Measurements from ENCODE around the gene ZNF429. TPM values are rescaled to one million over a fixed set of nuclear protein-coding genes. Genes with fewer than 3 reads are reported as not detected.
"Not testable (repeated sequence)": the region's sequence is repeated elsewhere in the genome, so short reads cannot be mapped to it uniquely, and the experiment has no call there.

Gene ZNF429
- total and polyA plus RNA-seq, 8 donors: 2.7 to 28.6 (median 6.6) TPM

DNA sequence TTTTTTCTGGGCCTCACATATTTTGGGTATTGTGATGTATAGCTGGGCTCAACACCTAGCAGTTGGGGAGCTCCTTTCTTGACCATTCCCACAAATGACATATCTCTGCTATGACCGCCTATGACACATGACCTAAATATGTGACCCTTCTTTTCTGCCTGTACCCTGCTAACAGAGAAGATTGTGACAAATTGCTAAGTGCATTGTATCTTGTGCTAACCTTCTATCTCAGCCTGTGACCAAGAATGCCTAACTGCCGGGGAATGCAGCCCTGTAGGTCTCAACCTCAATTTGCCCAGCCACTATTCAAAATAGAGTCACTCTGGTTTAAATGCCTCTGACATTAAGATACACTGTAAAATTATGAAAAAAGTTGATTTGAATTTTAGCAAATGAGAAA lies 6.8 kb upstream of the ZNF429 start:
- no peak for DNase-seq
- TF ChIP-seq POLR2A (IDR thresholded peaks at IDR 0.05) (no peak), POLR2AphosphoS5 (IDR thresholded peaks at IDR 0.05) (no peak), EP300 (IDR thresholded peaks at IDR 0.05) (no peak)
- TF ChIP-seq, protein P1, sequence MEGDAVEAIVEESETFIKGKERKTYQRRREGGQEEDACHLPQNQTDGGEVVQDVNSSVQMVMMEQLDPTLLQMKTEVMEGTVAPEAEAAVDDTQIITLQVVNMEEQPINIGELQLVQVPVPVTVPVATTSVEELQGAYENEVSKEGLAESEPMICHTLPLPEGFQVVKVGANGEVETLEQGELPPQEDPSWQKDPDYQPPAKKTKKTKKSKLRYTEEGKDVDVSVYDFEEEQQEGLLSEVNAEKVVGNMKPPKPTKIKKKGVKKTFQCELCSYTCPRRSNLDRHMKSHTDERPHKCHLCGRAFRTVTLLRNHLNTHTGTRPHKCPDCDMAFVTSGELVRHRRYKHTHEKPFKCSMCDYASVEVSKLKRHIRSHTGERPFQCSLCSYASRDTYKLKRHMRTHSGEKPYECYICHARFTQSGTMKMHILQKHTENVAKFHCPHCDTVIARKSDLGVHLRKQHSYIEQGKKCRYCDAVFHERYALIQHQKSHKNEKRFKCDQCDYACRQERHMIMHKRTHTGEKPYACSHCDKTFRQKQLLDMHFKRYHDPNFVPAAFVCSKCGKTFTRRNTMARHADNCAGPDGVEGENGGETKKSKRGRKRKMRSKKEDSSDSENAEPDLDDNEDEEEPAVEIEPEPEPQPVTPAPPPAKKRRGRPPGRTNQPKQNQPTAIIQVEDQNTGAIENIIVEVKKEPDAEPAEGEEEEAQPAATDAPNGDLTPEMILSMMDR (IDR thresholded peaks at IDR 0.05): no peak
- Histone ChIP-seq H3K27me3 (no peaks in the 10 kb centered on the region), H3K27ac (no peak overlapping the region), H3K36me3 (no peaks in the 10 kb centered on the region), H3K4me3 (no peak overlapping the region), H3K9me3 (peaks cover 0 to 6% (median 0%) of the 10 kb centered on the region in 4 donors), H3K4me1 (no peaks in the 10 kb centered on the region)
- intact Hi-C loops (cut with DNase I; ENCODE audit: low total_unique reads): no loop called here
- WGBS, 5 donors: 72 to 95% (median 94%) methylated on average over 2 of the region's 2 CpGs

DNA sequence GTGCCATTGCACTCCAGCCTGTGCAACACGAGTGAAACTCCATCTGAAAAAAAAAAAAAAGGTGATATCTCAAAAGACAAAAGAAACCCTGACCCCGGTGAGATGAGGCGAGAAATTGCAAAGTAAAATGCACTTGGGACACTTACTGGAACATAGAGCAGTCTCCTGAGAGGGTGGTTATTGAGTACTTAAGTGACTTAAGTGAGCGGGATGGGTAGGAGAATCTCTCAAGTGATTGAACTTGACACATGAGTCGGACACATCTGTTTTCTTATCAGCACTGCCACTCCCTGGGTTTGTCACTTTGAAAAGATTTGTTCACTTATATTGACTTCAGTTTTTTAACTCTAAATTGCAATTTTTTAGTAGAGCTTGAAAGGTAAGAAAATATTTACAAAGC lies 2.8 kb downstream of the ZNF429 start:
- Histone ChIP-seq H3K27ac (no peak overlapping the region), H3K9me3 (peaks cover 0 to 44% (median 3%) of the 10 kb centered on the region in 4 donors), H3K36me3 (peaks cover 0 to 17% (median 10%) of the 10 kb centered on the region in 4 donors), H3K4me3 (no peak overlapping the region), H3K27me3 (no peaks in the 10 kb centered on the region), H3K4me1 (peaks cover 4 to 39% (median 15%) of the 10 kb centered on the region in 4 donors)
- intact Hi-C loops (cut with DNase I; ENCODE audit: low total_unique reads): no loop called here
- TF ChIP-seq POLR2AphosphoS5 (IDR thresholded peaks at IDR 0.05): no peak
- TF ChIP-seq EP300 (IDR thresholded peaks at IDR 0.05): no peak
- no peak for TF ChIP-seq POLR2A (IDR thresholded peaks at IDR 0.05)
- TF ChIP-seq, protein P1 (IDR thresholded peaks at IDR 0.05): no peak
- DNase-seq: no peak
- WGBS, 5 donors: 87 to 95% (median 91%) methylated on average over 5 of the region's 5 CpGs

DNA sequence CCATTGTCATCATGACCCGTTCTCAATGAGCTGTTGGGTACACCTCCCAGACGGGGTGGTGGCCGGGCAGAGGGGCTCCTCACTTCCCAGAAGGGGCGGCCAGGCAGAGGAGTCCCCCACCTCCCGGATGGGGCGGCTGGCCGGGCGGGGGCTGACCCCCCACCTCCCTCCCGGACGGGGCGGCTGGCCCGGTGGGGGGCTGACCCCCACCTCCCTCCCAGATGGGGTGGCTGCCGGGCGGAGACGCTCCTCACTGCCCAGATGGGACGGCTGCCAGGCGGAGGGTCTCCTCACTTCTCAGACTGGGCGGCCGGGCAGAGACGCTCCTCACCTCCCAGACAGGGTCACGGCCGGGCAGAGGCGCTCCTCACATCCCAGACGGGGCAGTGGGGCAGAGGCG lies 5.7 kb downstream of the ZNF429 start:
- Histone ChIP-seq H3K4me1 (peaks cover 0 to 31% (median 11%) of the 10 kb centered on the region in 4 donors), H3K36me3 (peaks cover 0 to 21% (median 10%) of the 10 kb centered on the region in 4 donors), H3K9me3 (peaks cover 0 to 72% (median 5%) of the 10 kb centered on the region in 4 donors)
- DNase-seq; H3K4me3 ChIP-seq; intact Hi-C loops (cut with DNase I; ENCODE audit: low total_unique reads); H3K27ac ChIP-seq; H3K27me3 ChIP-seq: not testable (repeated sequence)
- WGBS, 5 donors: 91 to 98% (median 96%) methylated on average over 5 to 25 of the region's 25 CpGs

DNA sequence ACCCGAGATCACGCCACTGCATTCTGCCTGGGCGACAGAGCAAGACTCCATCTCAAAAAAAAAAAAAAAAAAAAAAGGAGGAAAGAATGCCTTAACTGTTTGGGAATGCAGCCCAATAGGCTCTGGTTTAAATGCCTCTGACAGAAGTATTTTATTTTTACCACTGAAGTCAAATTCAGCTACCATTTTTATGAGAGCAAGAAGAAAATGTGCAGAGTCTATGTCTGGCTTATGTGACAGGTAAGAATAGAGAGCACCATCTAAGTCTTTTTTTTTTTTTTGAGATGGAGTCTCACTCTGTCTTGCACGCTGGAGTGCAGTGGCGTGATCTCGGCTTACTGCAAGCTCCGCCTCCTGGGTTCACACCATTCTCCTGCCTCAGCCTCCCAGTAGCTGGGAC lies 7.2 kb downstream of the ZNF429 start:
- intact Hi-C loops (cut with DNase I; ENCODE audit: low total_unique reads); H3K27ac ChIP-seq; DNase-seq; H3K27me3 ChIP-seq; H3K4me3 ChIP-seq: not testable (repeated sequence)
- Histone ChIP-seq H3K4me1 (peaks cover 0 to 16% (median 3%) of the 10 kb centered on the region in 4 donors), H3K9me3 (peaks cover 0 to 85% (median 8%) of the 10 kb centered on the region in 4 donors), H3K36me3 (peaks cover 0 to 20% (median 10%) of the 10 kb centered on the region in 4 donors)
- WGBS, 5 donors: 93 to 98% (median 95%) methylated on average over 7 of the region's 7 CpGs

DNA sequence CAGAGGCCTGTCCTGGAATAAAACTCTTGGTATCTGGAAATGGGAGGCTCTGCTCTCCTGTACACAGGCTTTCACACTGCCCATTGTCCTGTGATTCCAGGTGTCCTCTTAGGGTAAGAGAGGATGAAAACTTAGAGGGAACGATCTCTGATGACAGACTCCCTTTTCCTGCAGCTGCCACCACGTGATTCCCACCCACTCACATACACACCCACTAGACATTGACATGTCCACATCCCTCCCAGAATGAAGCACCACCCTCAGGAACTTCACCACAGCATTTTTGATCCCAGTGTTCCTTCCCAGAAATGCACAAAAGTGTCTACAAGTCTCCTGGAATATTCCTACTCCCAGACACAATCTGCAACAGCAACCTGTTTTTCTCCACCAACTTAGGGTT lies 8.2 kb downstream of the ZNF429 start:
- Histone ChIP-seq H3K4me3 (no peak overlapping the region), H3K36me3 (peaks cover 2 to 18% (median 8%) of the 10 kb centered on the region in 4 donors), H3K27ac (no peak overlapping the region), H3K27me3 (no peaks in the 10 kb centered on the region), H3K9me3 (peaks cover 3 to 90% (median 11%) of the 10 kb centered on the region in 4 donors), H3K4me1 (peaks cover 0 to 6% (median 3%) of the 10 kb centered on the region in 4 donors)
- no peak for DNase-seq
- intact Hi-C loops (cut with DNase I; ENCODE audit: low total_unique reads): no loop called here
- no peak for TF ChIP-seq POLR2A (IDR thresholded peaks at IDR 0.05)
- TF ChIP-seq, protein P1 (IDR thresholded peaks at IDR 0.05): no peak
- no peak for TF ChIP-seq EP300 (IDR thresholded peaks at IDR 0.05)
- TF ChIP-seq POLR2AphosphoS5 (IDR thresholded peaks at IDR 0.05): no peak
- WGBS, 5 donors: 65 to 88% (median 69%) methylated on average over 2 of the region's 2 CpGs
